Fibroblast of lung (primary cell): ENCODE data around the gene GRID1. TPM values are rescaled to one million over a fixed set of nuclear protein-coding genes. Genes with fewer than 3 reads are reported as not detected.

Experiments
- DNase-seq, 2 donors: peaks; one replicate each; pipeline versions ENCODE4 v3.0.0 to v3.0.0-alpha.2; 2010; ENCODE audit warnings: low read depth in 2 of 2
- H2AFZ ChIP-seq: 2 replicates; pipeline ENCODE4 v1.5.1; 2012; ENCODE audit warnings: low read length, control low read depth, inconsistent platforms
- H3K27ac ChIP-seq: 2 replicates; pipeline ENCODE4 v1.5.1; 2011; ENCODE audit warnings: low read length, control low read depth; ENCODE audit not compliant: insufficient read depth
- H3K27me3 ChIP-seq: 2 replicates; pipeline ENCODE4 v1.5.1; 2011; ENCODE audit warnings: mild to moderate bottlenecking, low read length; ENCODE audit not compliant: control insufficient read depth, insufficient read depth
- H3K36me3 ChIP-seq: 2 replicates; pipeline ENCODE4 v1.5.1; 2011; ENCODE audit warnings: low read length; ENCODE audit not compliant: control insufficient read depth, insufficient read depth
- H3K4me1 ChIP-seq: 2 replicates; pipeline ENCODE4 v1.5.1; 2011; ENCODE audit warnings: low read length; ENCODE audit not compliant: control insufficient read depth, insufficient read depth; ENCODE audit errors: extremely low read depth
- H3K4me2 ChIP-seq: 2 replicates; pipeline ENCODE4 v1.5.1; 2011; ENCODE audit warnings: low read length, control low read depth; ENCODE audit not compliant: insufficient read depth; ENCODE audit errors: extremely low read depth
- H3K4me3 ChIP-seq, 4 experiments: fragments of 200-600 bp in 1 of 4; sonication (generic) in 1 of 4; replicated peaks in 1 of 4; 2 replicates each; pipeline ENCODE4 v1.5.1; 2011 to 2016; ENCODE audit warnings: low read length in 4 of 4, low read depth in 3 of 4, mild to moderate bottlenecking in 3 of 4, control low read depth in 2 of 4, inconsistent platforms in 1 of 4, mixed read lengths in 1 of 4; ENCODE audit not compliant: insufficient read depth in 1 of 4; ENCODE audit errors: control extremely low read depth in 1 of 4
- H3K79me2 ChIP-seq: 2 replicates; pipeline ENCODE4 v1.5.1; 2012; ENCODE audit warnings: mild to moderate bottlenecking, low read length, inconsistent platforms; ENCODE audit not compliant: control insufficient read depth, insufficient read depth
- H3K9ac ChIP-seq: 2 replicates; pipeline ENCODE4 v1.5.1; 2011; ENCODE audit warnings: mild to moderate bottlenecking, low read length, control low read depth; ENCODE audit not compliant: insufficient read depth
- H3K9me3 ChIP-seq: 2 replicates; pipeline ENCODE4 v1.5.1; 2012; ENCODE audit warnings: low read depth, low read length; ENCODE audit not compliant: control insufficient read depth, insufficient read depth
- H4K20me1 ChIP-seq: 2 replicates; pipeline ENCODE4 v1.5.1; 2011; ENCODE audit warnings: low read length; ENCODE audit not compliant: control insufficient read depth, insufficient read depth; ENCODE audit errors: extremely low read depth
- CTCF ChIP-seq, 2 donors: IDR thresholded peaks in 1 of 2; conservative IDR thresholded peaks in 1 of 2; 1 replicate in 1 of 2; 2 replicates in 1 of 2; pipeline ENCODE4 v1.5.1; 2011 to 2012; ENCODE audit warnings: low read length in 2 of 2, control low read depth in 1 of 2, inconsistent platforms in 1 of 2, low read depth in 1 of 2, mild to moderate bottlenecking in 1 of 2
- EZH2 ChIP-seq: IDR thresholded peaks from 2 replicates; pipeline ENCODE4 v1.5.1; 2012; ENCODE audit warnings: low read length, control low read depth, mild to moderate bottlenecking; ENCODE audit errors: missing control alignments
- polyA plus RNA-seq, 2 donors: library from polyadenylated mRNA; depleted of rRNA in 1 of 2; stranded (reverse) in 1 of 2; unstranded in 1 of 2; fragments of >200 nt; gene quantifications; 2 replicates each; pipeline ENCODE4 v1.2.1, GENCODE V29; 2011 to 2012; ENCODE audit warnings: missing spikeins in 1 of 2
- total RNA-seq: library from RNA; depleted of rRNA; stranded (reverse); fragments of >200 nt; gene quantifications from 2 replicates; pipeline ENCODE4 v1.2.1, GENCODE V29; 2014

Gene GRID1
- total and polyA plus RNA-seq, 2 donors (not counting 1 experiment from before 2014, with no cell fraction given) = 0.03 to 0.33 TPM

GRCh38 chr10:86192147-86192546 is 174.4 kb downstream of the GRID1 start:
- H3K27ac ChIP-seq = no peak overlapping the region
- no peak overlapping the region for H2AFZ ChIP-seq
- no peak overlapping the region for H3K9ac ChIP-seq
- H3K36me3 ChIP-seq = no peaks in the 10 kb centered on the region
- no peaks in the 10 kb centered on the region for H3K9me3 ChIP-seq
- H3K4me1 ChIP-seq = no peaks in the 10 kb centered on the region
- no peak for DNase-seq
- H4K20me1 ChIP-seq = no peaks in the 10 kb centered on the region
- H3K27me3 ChIP-seq = no peaks in the 10 kb centered on the region
- TF ChIP-seq EZH2 (no peak), CTCF (conservative IDR thresholded peaks at IDR 0.05 in 1 of 2, IDR thresholded peaks at IDR 0.05 in 1 of 2; ENCODE audit: low read depth in 1 of 2, low read length in 2 of 2) (no peak)
- no peak overlapping the region for H3K4me2 ChIP-seq
- H3K4me3 ChIP-seq = no peak overlapping the region
- H3K79me2 ChIP-seq = no peaks in the 10 kb centered on the region

- TF ChIP-seq CTCF (conservative IDR thresholded peaks at IDR 0.05 in 1 of 2, IDR thresholded peaks at IDR 0.05 in 1 of 2; ENCODE audit: low read depth in 1 of 2, low read length in 2 of 2) (no peak), EZH2 (no peak)
- no peak overlapping the region for H3K9ac ChIP-seq
- H3K27ac ChIP-seq = no peak overlapping the region
These were observed 174.9 kb downstream of the GRID1 start for GRCh38 chr10:86191686-86192085.

GRCh38 chr10:86191166-86191565 is 175.4 kb downstream of the GRID1 start:
- Histone ChIP-seq H4K20me1 (no peaks in the 10 kb centered on the region), H3K27ac (no peak overlapping the region), H3K27me3 (no peaks in the 10 kb centered on the region), H3K79me2 (no peaks in the 10 kb centered on the region), H3K36me3 (no peaks in the 10 kb centered on the region), H3K4me2 (no peak overlapping the region), H3K4me3 (no peak overlapping the region), H3K9ac (no peak overlapping the region), H3K4me1 (no peaks in the 10 kb centered on the region), H2AFZ (no peak overlapping the region), H3K9me3 (no peaks in the 10 kb centered on the region)
- DNase-seq = no peak
- TF ChIP-seq CTCF (conservative IDR thresholded peaks at IDR 0.05 in 1 of 2, IDR thresholded peaks at IDR 0.05 in 1 of 2; ENCODE audit: low read depth in 1 of 2, low read length in 2 of 2) = no peak
- TF ChIP-seq EZH2 = no peak

More at GRCh38 chr10:86191686-86192085, 174.9 kb downstream of the GRID1 start:
- H3K27me3 ChIP-seq = no peaks in the 10 kb centered on the region
- no peak for DNase-seq
- no peaks in the 10 kb centered on the region for H3K9me3 ChIP-seq
- no peaks in the 10 kb centered on the region for H3K79me2 ChIP-seq
- no peaks in the 10 kb centered on the region for H3K36me3 ChIP-seq
- no peak overlapping the region for H3K4me2 ChIP-seq
- no peaks in the 10 kb centered on the region for H4K20me1 ChIP-seq
- no peak overlapping the region for H3K4me3 ChIP-seq
- no peaks in the 10 kb centered on the region for H3K4me1 ChIP-seq
- no peak overlapping the region for H2AFZ ChIP-seq
